NCI-H1694 treated with DMSO at 0.1 percent for 48 hours (cell line): Measurements from ENCODE around the gene COL18A1.
"Not testable (repeated sequence)": the region's sequence is repeated elsewhere in the genome, so short reads cannot be mapped to it uniquely, and the experiment has no call there.

Experiments used
- DNase-seq: peaks from one replicate; lab custom pipeline; 2025; lab: John Stamatoyannopoulos, UW

Gene COL18A1

GRCh38 chr21:45427331-45428271 is 22.6 kb downstream of the COL18A1 start:
- DNase-seq = no peak

GRCh38 chr21:45428534-45428933 is 23.6 kb downstream of the COL18A1 start:
- DNase-seq = no peak

- DNase-seq = no peak
Measured at GRCh38 chr21:45429221-45430175, 24.5 kb downstream of the COL18A1 start.

GRCh38 chr21:45430521-45431501 is 25.8 kb downstream of the COL18A1 start:
- DNase-seq = no peak

GRCh38 chr21:45431781-45432572 is 27.0 kb downstream of the COL18A1 start:
- no peak for DNase-seq

GRCh38 chr21:45432575-45433255 is 27.8 kb downstream of the COL18A1 start:
- DNase-seq = no peak

- no peak for DNase-seq
Measured at GRCh38 chr21:45433301-45433700, 28.3 kb downstream of the COL18A1 start.

GRCh38 chr21:45433911-45434644 is 29.1 kb downstream of the COL18A1 start:
- DNase-seq = no peak

GRCh38 chr21:45434645-45435217 is 29.8 kb downstream of the COL18A1 start:
- DNase-seq = no peak

GRCh38 chr21:45435405-45435981 is 30.5 kb downstream of the COL18A1 start:
- DNase-seq = no peak

- DNase-seq = no peak
Measured at GRCh38 chr21:45436351-45437065, 31.5 kb downstream of the COL18A1 start.

- not testable (repeated sequence) for DNase-seq
Measured at GRCh38 chr21:45437844-45438243, 32.9 kb downstream of the COL18A1 start.

- DNase-seq = no peak
Measured at GRCh38 chr21:45438391-45439145, 33.6 kb downstream of the COL18A1 start.

GRCh38 chr21:45439161-45439872 is 34.4 kb downstream of the COL18A1 start:
- peak; percentile 46 for DNase-seq

GRCh38 chr21:45439901-45440461 is 35.0 kb downstream of the COL18A1 start:
- no peak for DNase-seq

- no peak for DNase-seq
Measured at GRCh38 chr21:45440736-45441350, 35.9 kb downstream of the COL18A1 start.
